HepG2 (cell line): ENCODE measurements around the gene GSPT1. TPM values are rescaled to one million over a fixed set of nuclear protein-coding genes. Genes with fewer than 3 reads are reported as not detected.
A peak's percentile ranks its signal among the peaks of the same experiment; 100 is the strongest.

Experiments used
- GLI4 ChIP-seq: sonication (generic); formaldehyde crosslinking; IDR thresholded peaks from 2 replicates; pipeline ENCODE4 v1.5.1; 2020; ENCODE audit warnings: missing genetic modification reagents, mild to moderate bottlenecking, moderate library complexity, borderline replicate concordance
- HOXA7 ChIP-seq: sonication (generic); formaldehyde crosslinking; IDR thresholded peaks from 2 replicates; pipeline ENCODE4 v1.8.1; 2022; ENCODE audit warnings: mild to moderate bottlenecking, missing genetic modification reagents, moderate library complexity
- KLF13 ChIP-seq: sonication (generic); formaldehyde crosslinking; IDR thresholded peaks from 2 replicates; pipeline ENCODE4 v1.4.0; 2020; ENCODE audit warnings: mild to moderate bottlenecking, missing genetic modification reagents
- NFATC3 ChIP-seq: sonication (generic); formaldehyde crosslinking; IDR thresholded peaks from 2 replicates; pipeline ENCODE4 v1.5.1; 2020; ENCODE audit warnings: mild to moderate bottlenecking, missing genetic modification reagents
- PTBP1 ChIP-seq: fragments of 200-400 bp; formaldehyde crosslinking; IDR thresholded peaks from 2 replicates; pipeline ENCODE4 v1.6.1; 2018; ENCODE audit warnings: low read length, low read depth; ENCODE audit not compliant: poor library complexity, severe bottlenecking
- RBM39 ChIP-seq: fragments of 200-400 bp; formaldehyde crosslinking; IDR thresholded peaks from one replicate; pipeline ENCODE4 v1.6.1; 2018; ENCODE audit warnings: antibody characterized with exemption, mild to moderate bottlenecking, low read depth, low read length; ENCODE audit not compliant: poor library complexity, severe bottlenecking
- RNF2 ChIP-seq: fragments of 450-650 bp; conservative IDR thresholded peaks from 2 replicates; pipeline ENCODE4 v1.6.1; 2016; ENCODE audit warnings: low read depth
- SIN3A ChIP-seq: IDR thresholded peaks from 2 replicates; pipeline ENCODE4 v1.6.1; 2011; ENCODE audit warnings: low read depth, mild to moderate bottlenecking, control low read depth, low read length, borderline replicate concordance
- SRSF1 ChIP-seq: fragments of 200-400 bp; formaldehyde crosslinking; optimal IDR thresholded peaks from 2 replicates; pipeline ENCODE3; 2017; ENCODE audit warnings: mild to moderate bottlenecking, low read depth, low read length, moderate library complexity
- STAG1 ChIP-seq: sonication (generic); formaldehyde crosslinking; IDR thresholded peaks from 2 replicates; pipeline ENCODE4 v1.4.0; 2020; ENCODE audit warnings: missing genetic modification reagents
- XRCC5 ChIP-seq: fragments of 200-400 bp; formaldehyde crosslinking; optimal IDR thresholded peaks from 2 replicates; pipeline ENCODE3; 2017; ENCODE audit warnings: mild to moderate bottlenecking, low read length
- ZNF224 ChIP-seq: sonication (generic); formaldehyde crosslinking; IDR thresholded peaks from 2 replicates; pipeline ENCODE4 v1.5.0; 2020; ENCODE audit warnings: mild to moderate bottlenecking, missing genetic modification reagents
- ZNF44 ChIP-seq: sonication (generic); formaldehyde crosslinking; IDR thresholded peaks from 2 replicates; pipeline ENCODE4 v1.5.1; 2020; ENCODE audit warnings: mild to moderate bottlenecking, missing genetic modification reagents
- ZNF460 ChIP-seq: sonication (generic); formaldehyde crosslinking; IDR thresholded peaks from 2 replicates; pipeline ENCODE4 v1.5.1; 2020; ENCODE audit warnings: missing genetic modification reagents, mild to moderate bottlenecking, borderline replicate concordance
- ZNF589 ChIP-seq: sonication (generic); formaldehyde crosslinking; conservative IDR thresholded peaks from 2 replicates; pipeline ENCODE4 v1.8.0; 2022; ENCODE audit warnings: mild to moderate bottlenecking, moderate library complexity, missing genetic modification reagents
- ZNF619 ChIP-seq: sonication (generic); formaldehyde crosslinking; IDR thresholded peaks from 2 replicates; pipeline ENCODE4 v1.4.0; 2020; ENCODE audit warnings: mild to moderate bottlenecking, missing genetic modification reagents
- ZNF839 ChIP-seq: sonication (generic); formaldehyde crosslinking; IDR thresholded peaks from 2 replicates; pipeline ENCODE4 v1.4.0; 2020; ENCODE audit warnings: missing genetic modification reagents, mild to moderate bottlenecking, borderline replicate concordance
- polyA plus RNA-seq, 8 experiments: library from polyadenylated mRNA; depleted of rRNA in 3 of 8; stranded (reverse) in 7 of 8; unstranded in 1 of 8; fragments of >200 nt; fragmentation: Illumina TruSeq in 4 of 8; extraction: Trizol in 4 of 8; gene quantifications; 2 replicates each; pipeline versions ENCODE4 v1.2.1 to v1.2.3, GENCODE V29; 2011 to 2016; ENCODE audit warnings: low read depth in 4 of 8, missing spikeins in 1 of 8, mixed read lengths in 1 of 8; ENCODE audit not compliant: insufficient read depth in 1 of 8
- total RNA-seq, 5 experiments: library from RNA; depleted of rRNA; stranded (reverse); fragments of >200 nt; fragmentation: Illumina TruSeq; extraction: Trizol; gene quantifications; 2 replicates each; pipeline ENCODE4 v1.2.3, GENCODE V29; 2016; ENCODE audit warnings: low read depth in 1 of 5
- TF ChIP-seq, protein P1 (sequence below): sonication (generic); formaldehyde crosslinking; IDR thresholded peaks from 2 replicates; pipeline ENCODE4 v1.4.0; 2020; ENCODE audit warnings: missing genetic modification reagents, mild to moderate bottlenecking, borderline replicate concordance
- TF ChIP-seq, protein P2 (sequence below): sonication (generic); formaldehyde crosslinking; IDR thresholded peaks from 2 replicates; pipeline ENCODE4 v1.5.1; 2020; ENCODE audit warnings: mild to moderate bottlenecking, missing genetic modification reagents
- TF ChIP-seq, protein P3 (sequence below): sonication (generic); formaldehyde crosslinking; IDR thresholded peaks from 2 replicates; pipeline ENCODE4 v1.4.0; 2020; ENCODE audit warnings: missing genetic modification reagents
- TF ChIP-seq, protein P4 (sequence below): sonication (generic); formaldehyde crosslinking; IDR thresholded peaks from 2 replicates; pipeline ENCODE4 v1.4.0; 2020; ENCODE audit warnings: mild to moderate bottlenecking, missing genetic modification reagents

Gene GSPT1
- total and polyA plus RNA-seq, 2 of the 13 experiments (the other 11 are each of a cell fraction or from before 2014, with no cell fraction given) = 120 to 316 TPM

DNA sequence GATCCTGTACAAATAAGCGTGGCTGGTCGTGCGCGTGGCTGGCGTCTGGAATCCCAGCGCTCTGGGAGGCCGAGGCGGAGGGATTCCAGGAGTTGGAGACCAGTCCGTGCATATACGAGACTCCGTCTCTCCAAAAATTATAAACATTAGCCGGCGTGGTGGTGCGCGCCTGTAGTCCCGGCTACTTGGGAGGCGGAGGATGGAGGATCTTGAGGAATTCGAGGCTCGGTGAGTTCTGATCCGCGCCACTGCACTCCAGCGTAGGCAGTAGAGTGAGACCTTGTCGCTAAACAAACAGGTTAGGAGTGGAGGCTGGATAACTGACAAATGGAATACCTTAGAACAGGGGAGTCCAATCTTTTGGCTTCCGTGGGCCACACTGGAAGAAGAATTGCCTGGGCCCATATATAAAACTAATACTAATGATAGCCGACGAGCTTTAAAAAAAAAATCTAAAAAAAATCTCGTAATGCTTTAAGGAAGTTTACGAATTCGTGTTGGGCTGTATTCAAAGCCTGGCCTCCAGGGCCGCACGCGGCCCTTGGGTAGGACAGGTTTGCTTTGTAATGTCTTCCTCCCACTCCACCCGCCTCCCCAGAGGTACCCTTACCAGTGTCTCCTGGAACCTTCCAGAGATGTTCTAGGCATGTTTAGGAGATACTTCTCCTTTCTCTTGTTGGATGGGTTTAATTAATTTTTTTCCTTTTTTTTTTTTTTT is 63.5 kb downstream of the GSPT1 start (continued):
- TF ChIP-seq ZNF839 (CRISPR knock-in tag) (0 out of 2 replicates have a peak, but pooled peaks have one; percentile 82), ZNF589 (CRISPR knock-in tag) (0 out of 2 replicates have a peak, but pooled peaks have one; percentile 32), ZNF619 (CRISPR knock-in tag) (0 out of 2 replicates have a peak, but pooled peaks have one; percentile 27), XRCC5 (peak; percentile 66), STAG1 (CRISPR knock-in tag) (no peak; the same call in 1 of the 2 replicates), RBM39 (peak; percentile 18), HOXA7 (CRISPR knock-in tag) (no peak), NFATC3 (0 out of 2 replicates have a peak, but pooled peaks have one; percentile 23), ZNF460 (CRISPR knock-in tag) (peak; percentile 98), SRSF1 (peak; percentile 10), PTBP1 (peak; percentile 52), GLI4 (CRISPR knock-in tag) (peak; percentile 58; the same call in 1 of the 2 replicates), RNF2 (0 out of 2 replicates have a peak, but pooled peaks have one; percentile 4), ZNF224 (peak; percentile 79; the same call in 1 of the 2 replicates), KLF13 (CRISPR knock-in tag) (no peak), ZNF44 (CRISPR knock-in tag) (0 out of 2 replicates have a peak, but pooled peaks have one; percentile 4), SIN3A (0 out of 2 replicates have a peak, but pooled peaks have one; percentile 25)
- TF ChIP-seq, protein P1, sequence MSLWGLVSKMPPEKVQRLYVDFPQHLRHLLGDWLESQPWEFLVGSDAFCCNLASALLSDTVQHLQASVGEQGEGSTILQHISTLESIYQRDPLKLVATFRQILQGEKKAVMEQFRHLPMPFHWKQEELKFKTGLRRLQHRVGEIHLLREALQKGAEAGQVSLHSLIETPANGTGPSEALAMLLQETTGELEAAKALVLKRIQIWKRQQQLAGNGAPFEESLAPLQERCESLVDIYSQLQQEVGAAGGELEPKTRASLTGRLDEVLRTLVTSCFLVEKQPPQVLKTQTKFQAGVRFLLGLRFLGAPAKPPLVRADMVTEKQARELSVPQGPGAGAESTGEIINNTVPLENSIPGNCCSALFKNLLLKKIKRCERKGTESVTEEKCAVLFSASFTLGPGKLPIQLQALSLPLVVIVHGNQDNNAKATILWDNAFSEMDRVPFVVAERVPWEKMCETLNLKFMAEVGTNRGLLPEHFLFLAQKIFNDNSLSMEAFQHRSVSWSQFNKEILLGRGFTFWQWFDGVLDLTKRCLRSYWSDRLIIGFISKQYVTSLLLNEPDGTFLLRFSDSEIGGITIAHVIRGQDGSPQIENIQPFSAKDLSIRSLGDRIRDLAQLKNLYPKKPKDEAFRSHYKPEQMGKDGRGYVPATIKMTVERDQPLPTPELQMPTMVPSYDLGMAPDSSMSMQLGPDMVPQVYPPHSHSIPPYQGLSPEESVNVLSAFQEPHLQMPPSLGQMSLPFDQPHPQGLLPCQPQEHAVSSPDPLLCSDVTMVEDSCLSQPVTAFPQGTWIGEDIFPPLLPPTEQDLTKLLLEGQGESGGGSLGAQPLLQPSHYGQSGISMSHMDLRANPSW (CRISPR knock-in tag) = 0 out of 2 replicates have a peak, but pooled peaks have one; percentile 57
- TF ChIP-seq, protein P2, sequence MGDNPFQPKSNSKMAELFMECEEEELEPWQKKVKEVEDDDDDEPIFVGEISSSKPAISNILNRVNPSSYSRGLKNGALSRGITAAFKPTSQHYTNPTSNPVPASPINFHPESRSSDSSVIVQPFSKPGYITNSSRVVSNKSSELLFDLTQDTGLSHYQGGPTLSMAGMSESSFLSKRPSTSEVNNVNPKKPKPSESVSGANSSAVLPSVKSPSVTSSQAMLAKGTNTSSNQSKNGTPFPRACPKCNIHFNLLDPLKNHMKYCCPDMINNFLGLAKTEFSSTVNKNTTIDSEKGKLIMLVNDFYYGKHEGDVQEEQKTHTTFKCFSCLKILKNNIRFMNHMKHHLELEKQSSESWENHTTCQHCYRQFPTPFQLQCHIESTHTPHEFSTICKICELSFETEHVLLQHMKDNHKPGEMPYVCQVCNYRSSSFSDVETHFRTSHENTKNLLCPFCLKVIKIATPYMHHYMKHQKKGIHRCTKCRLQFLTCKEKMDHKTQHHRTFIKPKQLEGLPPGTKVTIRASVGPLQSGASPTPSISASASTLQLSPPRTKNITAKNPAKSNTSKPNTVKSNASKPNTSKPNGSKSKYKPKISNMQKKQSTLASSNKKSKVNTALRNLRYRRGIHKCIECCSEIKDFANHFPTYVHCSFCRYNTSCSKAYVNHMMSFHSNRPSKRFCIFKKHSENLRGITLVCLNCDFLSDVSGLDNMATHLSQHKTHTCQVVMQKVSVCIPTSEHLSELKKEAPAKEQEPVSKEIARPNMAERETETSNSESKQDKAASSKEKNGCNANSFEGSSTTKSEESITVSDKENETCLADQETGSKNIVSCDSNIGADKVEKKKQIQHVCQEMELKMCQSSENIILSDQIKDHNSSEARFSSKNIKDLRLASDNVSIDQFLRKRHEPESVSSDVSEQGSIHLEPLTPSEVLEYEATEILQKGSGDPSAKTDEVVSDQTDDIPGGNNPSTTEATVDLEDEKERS = peak; percentile 52; the same call in 1 of the 2 replicates
- TF ChIP-seq, protein P3, sequence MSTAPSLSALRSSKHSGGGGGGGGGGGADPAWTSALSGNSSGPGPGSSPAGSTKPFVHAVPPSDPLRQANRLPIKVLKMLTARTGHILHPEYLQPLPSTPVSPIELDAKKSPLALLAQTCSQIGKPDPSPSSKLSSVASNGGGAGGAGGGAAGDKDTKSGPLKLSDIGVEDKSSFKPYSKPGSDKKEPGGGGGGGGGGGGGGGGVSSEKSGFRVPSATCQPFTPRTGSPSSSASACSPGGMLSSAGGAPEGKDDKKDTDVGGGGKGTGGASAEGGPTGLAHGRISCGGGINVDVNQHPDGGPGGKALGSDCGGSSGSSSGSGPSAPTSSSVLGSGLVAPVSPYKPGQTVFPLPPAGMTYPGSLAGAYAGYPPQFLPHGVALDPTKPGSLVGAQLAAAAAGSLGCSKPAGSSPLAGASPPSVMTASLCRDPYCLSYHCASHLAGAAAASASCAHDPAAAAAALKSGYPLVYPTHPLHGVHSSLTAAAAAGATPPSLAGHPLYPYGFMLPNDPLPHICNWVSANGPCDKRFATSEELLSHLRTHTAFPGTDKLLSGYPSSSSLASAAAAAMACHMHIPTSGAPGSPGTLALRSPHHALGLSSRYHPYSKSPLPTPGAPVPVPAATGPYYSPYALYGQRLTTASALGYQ (CRISPR knock-in tag) = 0 out of 2 replicates have a peak, but pooled peaks have one; percentile 15
- TF ChIP-seq, protein P4, sequence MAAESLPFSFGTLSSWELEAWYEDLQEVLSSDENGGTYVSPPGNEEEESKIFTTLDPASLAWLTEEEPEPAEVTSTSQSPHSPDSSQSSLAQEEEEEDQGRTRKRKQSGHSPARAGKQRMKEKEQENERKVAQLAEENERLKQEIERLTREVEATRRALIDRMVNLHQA (CRISPR knock-in tag) = no peak
